Stimulated activated CD4-positive, alpha-beta T cell treated with anti-CD3 and anti-CD28 coated beads, Interleukin-15, amount 100 ng/mL, for 1 hour (primary cell): ENCODE results near the gene SLC17A5.
"Not testable (repeated sequence)": the region's sequence is repeated elsewhere in the genome, so short reads cannot be mapped to it uniquely, and the experiment has no call there.

Source experiments
- DNase-seq, 2 donors: peaks; one replicate each; pipeline ENCODE4 v3.0.0-alpha.2; 2020; ENCODE audit warnings: low read depth in 1 of 2, low spot score in 1 of 2

SLC17A5 gene

DNA sequence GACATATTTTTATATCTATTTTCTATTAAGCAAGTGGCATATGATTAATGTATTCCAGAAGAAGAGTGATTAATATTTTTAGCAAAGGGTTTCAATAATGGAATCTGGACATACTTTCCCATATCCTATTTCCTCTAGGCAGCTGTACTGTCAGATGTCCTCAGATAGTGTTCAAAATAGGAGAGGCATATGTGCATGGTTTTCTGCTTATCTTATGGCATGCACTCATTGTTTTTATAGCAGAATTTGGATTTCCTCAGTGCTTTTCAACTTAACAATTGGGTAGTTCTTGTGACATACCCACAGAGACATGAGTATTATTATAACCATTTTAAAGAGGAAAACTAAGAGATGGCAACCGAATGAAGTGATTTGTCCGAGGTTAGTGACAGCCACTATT lies 12.6 kb upstream of the SLC17A5 start:
- DNase-seq, result no peak

DNA sequence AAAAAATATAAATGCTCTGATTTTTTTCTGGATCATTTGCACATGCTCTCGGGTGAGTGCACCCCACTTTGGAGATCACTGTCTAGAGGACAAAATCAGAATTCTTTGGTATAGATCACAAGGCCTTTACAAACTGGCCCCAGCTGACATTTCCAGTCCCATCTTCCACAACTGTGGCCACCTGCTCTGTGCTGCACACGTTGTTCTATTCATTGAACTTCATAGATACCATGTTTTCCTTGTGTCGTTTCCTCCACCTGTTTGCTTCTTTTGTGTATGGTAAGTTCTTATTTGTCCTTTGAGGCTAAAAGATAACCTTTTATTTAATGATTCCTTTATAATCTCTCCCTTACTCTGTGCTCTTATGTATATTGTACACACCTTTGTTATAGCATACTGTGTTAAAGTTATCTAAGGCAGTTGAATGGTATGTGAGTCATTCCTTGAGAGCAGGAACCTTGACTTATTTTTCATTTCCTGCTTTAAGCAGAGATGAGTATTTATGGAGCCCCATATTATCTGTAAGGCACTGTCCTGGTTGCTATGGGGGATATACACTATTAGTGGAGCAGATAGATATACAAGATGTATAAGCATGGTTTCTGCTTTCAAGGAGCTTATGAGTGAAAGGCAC lies 12.0 kb upstream of the SLC17A5 start:
- DNase-seq, result no peak

DNA sequence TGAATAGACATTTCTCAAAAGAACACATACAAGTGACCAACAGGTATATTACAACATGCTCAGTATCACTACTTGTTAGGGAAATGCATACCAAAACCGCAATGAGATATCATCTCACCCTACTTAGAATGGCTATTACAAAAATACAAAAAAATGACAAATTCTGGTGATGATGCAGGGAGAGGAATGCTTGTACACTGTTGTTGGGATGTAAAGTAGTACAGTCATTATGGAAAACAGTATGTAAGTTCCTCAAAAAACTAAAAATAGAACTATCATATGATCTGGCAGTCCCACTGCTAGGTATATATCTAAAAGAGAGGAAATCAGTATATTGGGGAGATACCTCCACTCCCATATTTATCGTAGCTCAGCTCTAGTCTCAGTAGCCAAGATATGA lies 10.9 kb upstream of the SLC17A5 start:
- DNase-seq, result no peak

DNA sequence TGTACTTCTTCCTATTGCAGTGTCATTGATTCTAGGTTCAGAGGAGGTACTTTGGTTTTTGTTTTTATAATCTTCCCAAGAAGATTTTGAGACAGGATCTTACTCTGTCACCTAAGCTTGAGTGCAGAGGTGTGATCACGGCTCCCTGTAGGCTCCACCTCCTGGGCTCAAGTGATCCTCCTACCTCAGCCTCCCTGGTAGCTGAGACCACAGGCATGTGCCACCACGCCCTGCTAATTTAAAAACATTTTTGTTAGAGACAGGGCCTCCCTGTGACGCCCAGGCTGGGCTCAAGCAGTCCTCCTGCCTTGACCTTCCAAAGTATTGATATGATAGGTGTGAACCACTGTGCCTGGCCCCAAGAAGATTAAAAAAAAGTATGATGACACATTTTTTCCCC lies 3.4 kb upstream of the SLC17A5 start:
- DNase-seq, result no peak

DNA sequence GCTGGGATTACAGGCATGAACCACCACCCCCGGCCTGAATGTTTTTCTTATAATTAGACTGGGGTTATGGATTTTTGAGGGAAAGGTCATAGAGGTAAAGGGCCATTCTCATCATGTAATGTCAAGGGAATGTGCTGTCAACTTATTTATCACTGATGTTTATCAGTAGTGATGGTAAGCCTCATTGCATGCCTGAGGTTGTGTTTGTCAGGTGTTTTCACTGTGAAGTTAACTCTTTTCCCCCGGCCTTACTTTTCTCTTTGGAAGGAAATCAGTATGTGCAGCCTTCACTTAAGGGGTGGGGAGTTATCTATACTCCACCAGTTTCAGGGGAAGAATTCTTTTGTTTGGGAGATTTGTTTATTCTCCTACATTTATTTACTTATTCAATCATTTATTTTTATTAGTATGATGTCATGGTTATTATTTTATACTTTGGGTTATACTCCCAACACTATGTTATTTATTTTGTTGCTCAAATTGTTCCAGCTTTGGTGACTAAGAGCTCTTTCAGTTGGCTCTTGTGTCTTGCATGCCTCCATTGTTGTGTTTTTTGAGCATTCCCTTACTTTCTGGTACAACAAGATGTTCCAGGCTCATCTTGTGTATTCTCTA lies 2.8 kb upstream of the SLC17A5 start:
- no peak for DNase-seq

DNA sequence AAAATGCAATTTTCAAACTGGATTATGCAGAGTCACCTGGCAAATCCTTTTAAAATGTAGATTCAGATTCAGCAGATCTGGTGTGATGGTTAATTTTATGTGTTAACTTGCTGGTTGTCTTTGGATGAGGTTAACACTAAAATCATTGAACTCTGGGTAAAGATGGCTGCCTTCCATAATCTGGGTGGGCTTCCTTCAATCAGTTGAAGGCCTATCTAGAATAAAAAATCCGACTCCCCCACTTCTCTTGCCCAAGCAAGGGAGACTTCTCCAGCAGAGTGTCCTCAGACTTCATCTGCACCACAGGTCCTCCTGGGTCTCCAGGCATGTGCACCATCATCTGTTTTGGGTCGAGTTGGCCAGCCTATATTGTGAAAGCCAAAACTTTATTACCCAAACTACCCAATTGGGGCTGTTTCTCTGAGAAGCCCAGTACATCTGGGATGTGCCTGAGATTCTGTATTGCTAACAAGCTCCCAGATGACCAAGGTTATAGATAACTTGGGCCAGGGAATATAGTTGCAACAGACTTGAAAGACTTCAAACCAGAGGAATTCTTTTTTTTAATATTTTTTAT lies 1.6 kb upstream of the SLC17A5 start:
- no peak for DNase-seq

DNA sequence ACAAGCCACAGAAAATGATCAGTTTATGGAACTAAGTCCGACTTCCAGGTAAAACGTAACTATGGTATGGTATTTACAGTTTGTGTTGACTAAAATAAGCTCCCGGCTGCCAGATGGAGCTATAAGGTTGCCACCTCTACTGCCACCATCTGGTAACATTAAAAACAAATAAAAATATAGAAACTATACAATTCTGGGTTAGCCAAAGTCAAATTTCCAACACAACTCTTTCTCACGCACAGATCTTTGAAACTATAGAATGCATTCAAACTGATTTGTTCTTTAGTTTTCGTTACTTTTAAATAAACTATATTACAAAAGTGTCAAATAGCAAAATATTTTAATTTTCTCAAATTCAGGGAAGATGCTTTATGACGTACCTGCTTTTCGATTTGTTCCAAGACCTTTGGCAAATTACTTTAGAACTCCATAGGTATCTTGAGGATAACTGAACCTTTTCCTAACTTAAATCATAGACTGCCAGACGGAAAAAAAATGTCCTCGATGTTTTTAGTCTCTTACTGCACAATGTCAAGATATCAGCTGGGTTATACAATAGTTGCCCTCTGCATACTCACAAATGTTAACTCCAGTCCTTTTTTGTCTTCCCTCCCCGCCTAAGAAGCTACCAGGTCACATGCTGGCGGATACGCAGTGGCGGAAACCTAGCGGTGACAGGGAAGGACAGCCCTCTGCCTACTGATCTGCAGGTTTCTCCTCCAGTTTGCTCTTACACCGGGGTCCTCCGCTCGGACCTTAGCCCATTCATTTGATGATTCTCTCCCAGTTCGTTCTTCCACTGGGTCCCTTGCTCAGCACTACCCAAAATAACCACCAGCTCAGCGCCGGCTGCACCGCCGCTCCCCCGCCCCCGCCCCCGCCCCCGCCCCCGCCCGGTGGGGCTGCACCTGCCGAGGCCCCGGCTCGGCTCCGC lies 888 bp downstream of the SLC17A5 start:
- peak; percentile 31 to 34 for DNase-seq

DNA sequence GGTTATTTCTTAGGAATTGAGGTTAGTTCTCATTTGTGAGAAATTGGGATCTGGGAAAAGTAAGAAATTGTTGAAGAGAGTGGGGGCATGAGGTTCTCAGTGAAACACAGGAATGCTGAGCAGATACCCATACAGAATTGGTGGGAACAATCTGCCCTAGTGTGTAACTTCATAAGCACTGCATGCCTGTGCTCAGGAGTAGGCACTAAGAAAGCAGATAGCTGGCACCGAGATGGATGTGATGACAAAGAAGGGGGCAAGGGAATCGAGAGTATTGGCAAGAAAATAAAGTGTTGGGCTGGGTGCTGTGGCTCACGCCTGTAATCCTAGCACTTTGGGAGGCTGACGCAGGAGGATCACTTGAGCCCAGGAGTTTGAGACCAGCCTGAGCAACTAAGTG lies 4.0 kb downstream of the SLC17A5 start:
- DNase-seq, result no peak

DNA sequence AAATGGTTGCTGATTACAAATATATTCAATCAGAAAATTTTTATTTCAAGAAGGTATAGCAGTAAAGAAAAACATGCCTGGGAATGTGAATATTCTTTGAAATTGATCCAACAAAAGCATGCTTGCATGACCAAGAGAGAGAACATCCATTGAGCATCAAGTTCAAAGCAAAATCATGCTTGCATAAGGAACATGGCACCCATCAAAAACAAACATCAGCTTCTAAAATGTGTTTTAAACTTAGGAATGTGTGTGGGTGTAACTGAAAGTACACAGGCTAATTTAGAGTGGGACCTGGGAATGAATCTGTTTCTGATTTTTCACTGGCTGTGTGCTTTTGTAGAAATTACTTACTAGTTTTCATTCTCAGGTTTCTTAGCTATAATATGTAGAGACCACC lies 5.6 kb downstream of the SLC17A5 start:
- no peak for DNase-seq

DNA sequence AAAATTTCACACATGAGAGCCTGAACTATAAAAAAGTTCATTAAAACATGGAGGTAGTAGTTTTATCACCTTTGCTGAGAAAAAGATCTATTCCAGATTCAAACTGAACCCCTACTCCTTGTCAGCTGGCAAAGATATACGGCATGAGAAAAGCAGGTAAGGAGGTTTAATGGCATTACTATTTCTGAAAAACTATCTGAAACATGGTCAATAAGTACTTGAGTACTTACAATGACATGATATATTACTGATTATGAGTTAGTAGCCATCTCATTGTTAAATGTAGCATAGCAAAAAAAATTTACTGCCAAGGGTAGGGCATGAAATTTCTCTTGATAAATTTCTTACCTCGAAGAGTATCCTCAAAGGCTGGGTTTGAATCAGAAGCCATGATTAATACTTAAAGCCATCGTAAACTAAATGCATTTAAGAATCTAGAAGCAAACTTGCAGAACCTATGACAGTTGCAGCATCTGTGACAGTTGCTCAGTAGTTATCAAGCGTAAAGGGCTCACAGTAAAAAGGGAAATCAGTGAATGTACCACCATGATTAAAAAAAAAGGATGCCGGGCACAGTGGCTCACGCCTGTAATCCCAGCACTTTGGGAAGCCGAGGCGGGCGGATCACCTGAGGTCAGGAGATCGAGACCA lies 8.7 kb downstream of the SLC17A5 start:
- no peak for DNase-seq

DNA sequence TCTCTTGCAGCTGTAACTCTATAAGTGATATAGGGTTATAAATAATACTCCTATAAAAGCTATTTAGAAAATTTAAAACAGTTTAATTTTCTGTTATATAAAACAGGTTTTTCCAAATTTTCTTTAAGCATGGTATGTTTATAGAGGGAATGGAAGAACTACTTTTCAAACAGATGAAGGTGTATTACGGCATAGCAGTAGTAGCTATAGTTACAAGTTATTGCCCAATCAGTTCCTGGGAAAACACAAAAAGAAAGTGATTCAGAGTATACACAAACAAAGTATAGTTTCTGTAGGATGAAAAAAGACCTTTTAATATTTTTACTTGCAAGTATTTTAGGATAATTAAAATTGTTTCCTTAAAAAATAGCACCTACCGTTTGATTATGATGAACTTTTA lies 9.8 kb downstream of the SLC17A5 start:
- no peak for DNase-seq

DNA sequence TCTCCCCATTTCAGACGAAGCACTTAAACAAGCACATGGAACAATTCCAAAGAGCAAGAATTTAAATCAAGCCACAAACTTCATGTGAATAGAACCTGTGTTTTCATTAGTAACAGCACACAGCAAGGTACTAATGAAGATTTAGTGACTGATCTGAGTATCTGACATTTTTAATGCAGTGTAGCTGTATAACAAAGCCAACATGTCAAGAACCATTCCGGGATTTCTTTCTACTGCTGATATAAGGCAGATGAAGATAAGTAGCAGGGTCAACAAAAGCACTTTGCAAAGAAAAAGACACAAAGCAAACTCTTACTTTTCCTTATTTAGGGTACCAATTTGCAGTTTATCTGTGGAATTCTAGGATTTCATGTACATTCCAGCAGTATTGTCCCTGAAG lies 11.3 kb downstream of the SLC17A5 start:
- no peak for DNase-seq

DNA sequence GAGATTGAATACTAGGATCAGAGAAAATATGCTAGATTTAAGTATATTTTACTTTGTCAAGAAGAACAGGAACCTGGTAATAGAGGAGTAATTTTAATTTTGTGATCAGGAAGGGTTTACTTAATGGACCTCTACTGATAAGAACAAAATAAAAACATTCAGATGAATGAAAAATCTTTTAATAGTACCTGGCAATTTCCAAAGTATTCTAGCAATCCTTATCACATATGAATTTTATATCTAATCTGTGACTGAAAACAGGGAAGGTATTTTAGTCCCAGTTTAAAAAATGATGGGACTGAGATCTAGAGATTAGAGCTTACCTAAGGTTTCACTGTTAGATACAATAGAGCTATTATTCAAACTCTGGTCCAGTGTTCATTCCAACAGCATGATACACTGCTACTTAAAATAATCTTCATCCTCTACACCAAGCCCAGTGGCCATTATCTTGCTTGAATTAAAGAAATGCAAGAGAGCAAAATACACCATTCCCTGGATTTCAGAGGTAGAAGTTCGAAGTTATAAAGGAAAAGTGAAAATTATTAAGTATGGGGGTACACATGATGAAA lies 13.5 kb downstream of the SLC17A5 start:
- DNase-seq, result no peak

DNA sequence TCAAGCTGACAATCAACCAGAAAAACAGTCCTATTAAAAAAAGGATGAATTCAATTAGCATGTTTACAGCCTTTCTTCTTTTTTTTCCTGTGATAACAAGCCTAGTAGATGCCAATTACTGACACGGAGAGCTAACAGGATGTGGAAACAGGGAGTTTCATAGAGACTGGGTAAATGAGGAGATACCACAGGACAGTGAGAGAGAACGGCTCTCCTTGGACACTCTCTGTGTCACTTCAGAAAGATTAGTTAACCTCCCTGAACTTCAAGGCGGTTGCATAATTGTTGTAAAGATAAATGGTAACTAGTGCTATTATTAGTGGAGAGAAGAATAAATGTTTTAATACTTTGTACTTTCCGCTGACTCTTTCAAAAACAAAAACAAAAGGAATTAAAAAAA lies 14.8 kb downstream of the SLC17A5 start:
- no peak for DNase-seq

DNA sequence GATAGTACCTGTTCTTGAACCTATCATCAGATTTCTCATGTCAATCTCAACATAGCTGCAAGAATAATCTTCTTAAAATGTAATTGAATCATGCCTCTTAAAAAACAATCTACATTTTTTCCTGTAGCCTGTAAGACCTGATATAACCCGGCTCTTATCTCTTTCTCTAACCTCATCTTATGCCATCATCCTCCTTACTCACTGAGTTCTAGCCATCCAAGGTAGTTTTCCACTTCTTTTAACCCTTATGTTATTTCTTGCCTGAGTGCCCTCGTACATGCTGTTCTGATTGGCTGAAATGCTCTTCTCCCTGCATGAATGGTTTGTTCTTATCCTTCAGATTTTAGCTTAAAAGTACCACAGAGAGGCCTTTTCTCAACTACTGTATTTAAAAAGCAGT lies 16.4 kb downstream of the SLC17A5 start:
- no peak for DNase-seq

DNA sequence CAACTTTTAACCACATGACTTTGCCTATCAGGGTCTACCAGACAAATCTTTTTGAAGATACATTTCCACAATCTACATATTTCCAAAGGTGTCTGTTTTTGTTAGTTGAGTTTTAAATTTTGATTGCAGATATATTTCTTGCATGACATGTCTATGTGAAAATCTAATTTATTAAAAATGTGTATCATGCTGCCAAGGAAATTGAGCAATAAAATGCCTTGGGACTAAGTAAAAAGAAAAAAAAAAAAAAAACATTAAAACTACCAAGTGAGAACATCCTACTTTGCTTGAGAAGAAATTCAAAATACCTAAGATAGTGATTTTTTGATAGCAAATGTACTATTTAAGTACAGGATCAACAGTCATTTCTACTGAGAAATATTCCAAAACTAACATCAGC lies 17.7 kb downstream of the SLC17A5 start:
- no peak for DNase-seq

DNA sequence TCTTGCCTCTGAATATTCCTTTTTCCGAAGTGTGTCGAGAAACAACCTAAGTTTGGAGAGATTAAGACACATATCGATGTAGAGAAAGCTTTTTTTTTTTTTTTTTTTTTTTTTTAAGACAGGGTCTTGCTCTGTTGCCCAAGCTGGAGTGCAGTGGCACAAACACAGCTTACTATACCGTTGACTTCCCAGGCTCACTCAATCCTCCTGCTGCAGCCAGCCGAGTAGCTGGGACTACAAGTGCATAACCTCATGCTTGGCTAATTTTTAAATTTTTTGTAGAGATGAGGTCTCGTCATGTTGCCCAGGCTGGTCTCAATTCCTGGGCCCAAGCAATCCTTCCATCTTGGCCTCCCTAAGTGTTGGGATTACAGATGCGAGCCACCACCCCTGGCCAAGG lies 21.4 kb downstream of the SLC17A5 start:
- DNase-seq, result no peak

DNA sequence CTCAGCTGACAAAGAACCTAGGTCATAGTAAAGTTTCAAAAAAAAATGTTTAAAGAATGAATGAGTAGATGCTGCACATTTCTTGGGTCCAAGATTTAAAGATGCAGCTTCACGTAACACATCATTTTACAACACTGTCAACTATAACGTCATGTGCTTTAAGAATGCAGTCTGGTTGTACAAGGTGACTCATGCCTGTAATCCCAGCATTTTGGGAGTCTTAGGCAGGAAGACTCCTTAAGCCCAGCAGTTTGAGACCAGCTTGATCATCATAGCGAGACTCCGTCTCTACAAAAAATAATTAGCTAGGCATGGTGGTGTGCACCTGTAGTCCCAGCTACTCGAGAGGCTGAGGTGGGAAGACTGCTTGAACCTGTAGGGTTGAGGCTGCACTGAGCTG lies 21.9 kb downstream of the SLC17A5 start:
- no peak for DNase-seq

DNA sequence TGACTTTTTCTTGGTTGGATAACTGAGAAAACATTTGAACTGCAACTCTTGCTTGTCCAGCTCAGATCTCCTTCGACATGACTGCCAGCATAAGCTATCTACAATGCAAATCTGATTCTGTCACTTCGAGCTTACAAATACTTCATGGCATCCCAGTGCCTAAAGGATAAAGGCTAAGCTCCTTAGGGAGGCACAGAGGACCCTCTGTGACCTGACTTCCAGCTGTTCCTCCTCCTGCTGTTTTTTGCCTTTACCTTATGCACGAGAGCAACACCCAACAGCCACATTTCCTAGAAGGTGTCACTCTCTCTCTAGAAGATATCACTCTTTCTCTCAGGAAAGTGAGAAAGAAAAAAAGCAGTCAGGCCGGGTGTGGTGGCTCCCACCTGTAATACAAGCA lies 23.4 kb downstream of the SLC17A5 start:
- no peak for DNase-seq

DNA sequence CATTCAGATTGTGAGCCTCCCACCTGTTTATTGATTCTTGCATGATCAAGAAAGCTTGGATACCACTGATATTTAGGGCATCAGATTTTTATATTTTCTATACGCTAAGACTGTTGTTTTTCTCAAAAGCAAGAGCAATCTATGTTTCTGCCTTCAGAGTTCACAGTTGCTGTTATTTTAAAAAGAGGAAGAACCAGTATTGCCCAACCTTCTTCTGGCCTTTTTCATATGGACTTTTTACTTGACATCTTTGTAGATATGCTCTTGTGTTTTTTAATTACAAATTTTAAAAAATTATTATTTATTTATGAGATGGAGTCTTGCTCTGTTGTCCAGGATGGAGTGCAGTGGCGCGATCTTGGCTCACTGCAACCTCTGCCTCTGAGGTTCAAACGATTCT lies 28.9 kb downstream of the SLC17A5 start:
- no peak for DNase-seq

DNA sequence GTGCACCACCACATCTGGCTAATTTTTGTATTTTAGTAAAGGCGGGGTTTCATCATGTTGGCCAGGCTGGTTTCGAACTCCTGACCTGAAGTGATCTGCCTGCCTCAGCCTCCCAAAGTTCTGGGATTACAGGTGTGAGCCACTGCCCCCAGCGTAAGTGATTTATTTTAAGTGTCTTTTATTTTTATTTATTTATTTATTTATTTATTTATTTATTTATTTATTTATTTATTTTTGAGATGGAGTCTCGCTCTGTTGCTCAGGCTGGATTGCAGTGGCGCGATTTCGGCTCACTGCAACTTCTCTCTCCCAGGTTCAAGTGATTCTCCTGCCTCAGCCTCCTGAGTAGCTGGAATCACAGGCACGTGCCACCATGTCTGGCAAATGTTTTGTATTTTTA lies 30.3 kb downstream of the SLC17A5 start:
- not testable (repeated sequence) for DNase-seq
